SK-N-SH (cell line): Measurements from ENCODE around the gene SHQ1. TPM values are rescaled to one million over a fixed set of nuclear protein-coding genes. Genes with fewer than 3 reads are reported as not detected.

Experiments used
- CTCF ChIA-PET: fragments of 300-600, 350-600 bp; formaldehyde crosslinking; extraction: SDS; loops from one replicate; lab custom pipeline; 2021; lab: Yijun Ruan, JAX
- POLR2A ChIA-PET: fragments of 350-600 bp; sonication (Branson Sonifier 250); formaldehyde crosslinking; extraction: SDS; loops from one replicate; lab custom pipeline; 2020; ENCODE audit warnings: antibody characterized with exemption, inconsistent platforms; lab: Yijun Ruan, JAX
- DNase-seq: peaks from one replicate; pipeline ENCODE4 v3.0.0; 2012
- H2AFZ ChIP-seq: fragments of 200-600 bp; sonication (generic); 2 replicates; pipeline ENCODE4 v1.8.1; 2016; ENCODE audit warnings: antibody characterized with exemption, mild to moderate bottlenecking, low read depth
- H3F3A ChIP-seq: fragments of 200-600 bp; sonication (generic); replicated peaks from 2 replicates; pipeline ENCODE3; 2016; ENCODE audit warnings: antibody characterized with exemption, mild to moderate bottlenecking; ENCODE audit not compliant: insufficient read depth
- H3K27ac ChIP-seq, 2 experiments: fragments of 200-500 bp in 1 of 2; fragments of 200-600 bp in 1 of 2; sonication (Bioruptor generic) in 1 of 2; sonication (generic), shearing (Covaris generic) in 1 of 2; 2 replicates each; pipeline versions ENCODE4 v1.5.1 to v1.6.1; 2014 to 2016; ENCODE audit warnings: low read depth in 2 of 2, inconsistent platforms in 1 of 2, low read length in 1 of 2, mild to moderate bottlenecking in 1 of 2, mixed read lengths in 1 of 2
- H3K27me3 ChIP-seq: fragments of 200-600 bp; sonication (generic), shearing (Covaris generic); 2 replicates; pipeline ENCODE4 v1.6.1; 2016; ENCODE audit warnings: mixed run types; ENCODE audit not compliant: insufficient read depth
- H3K36me3 ChIP-seq, 2 experiments: fragments of 200-500 bp in 1 of 2; fragments of 200-600 bp in 1 of 2; sonication (Bioruptor generic) in 1 of 2; sonication (generic) in 1 of 2; replicated peaks in 1 of 2; 2 replicates each; pipeline versions ENCODE3 to v1.5.1; 2014 to 2016; ENCODE audit warnings: low read length in 1 of 2, mild to moderate bottlenecking in 1 of 2; ENCODE audit not compliant: insufficient read depth in 2 of 2, control insufficient read depth in 1 of 2
- H3K4me1 ChIP-seq, 2 experiments: fragments of 200-500 bp in 1 of 2; fragments of 200-600 bp in 1 of 2; sonication (Bioruptor generic) in 1 of 2; sonication (generic), shearing (Covaris generic) in 1 of 2; 2 replicates each; pipeline versions ENCODE4 v1.5.1 to v1.6.1; 2014 to 2016; ENCODE audit warnings: low read depth in 1 of 2, low read length in 1 of 2, mixed run types in 1 of 2; ENCODE audit not compliant: insufficient read depth in 2 of 2, control insufficient read depth in 1 of 2
- H3K4me2 ChIP-seq: fragments of 200-600 bp; sonication (generic), shearing (Covaris generic); 2 replicates; pipeline ENCODE4 v1.6.1; 2017; ENCODE audit warnings: mixed run types
- H3K4me3 ChIP-seq, 2 experiments: fragments of 200-500 bp in 1 of 2; fragments of 200-600 bp in 1 of 2; sonication (Bioruptor generic) in 1 of 2; sonication (generic), shearing (Covaris generic) in 1 of 2; 2 replicates each; pipeline versions ENCODE4 v1.5.1 to v1.8.1; 2014 to 2016; ENCODE audit warnings: low read depth in 2 of 2, inconsistent platforms in 1 of 2, low read length in 1 of 2, mild to moderate bottlenecking in 1 of 2, mixed read lengths in 1 of 2, moderate library complexity in 1 of 2
- H3K79me2 ChIP-seq: fragments of 200-600 bp; sonication (generic); 2 replicates; pipeline ENCODE4 v1.8.1; 2017; ENCODE audit warnings: mild to moderate bottlenecking; ENCODE audit not compliant: insufficient read depth
- H3K9ac ChIP-seq: fragments of 200-600 bp; sonication (generic); 2 replicates; pipeline ENCODE4 v1.6.1; 2017; ENCODE audit warnings: mixed run types
- H3K9me2 ChIP-seq: fragments of 200-600 bp; sonication (generic); 2 replicates; pipeline ENCODE4 v1.6.1; 2017; ENCODE audit warnings: mixed run types
- H3K9me3 ChIP-seq: fragments of 200-600 bp; sonication (generic); 2 replicates; pipeline ENCODE4 v1.6.1; 2017; ENCODE audit warnings: mixed run types, mild to moderate bottlenecking, moderate library complexity
- H4K20me1 ChIP-seq: fragments of 200-600 bp; sonication (generic); 2 replicates; pipeline ENCODE4 v1.6.1; 2017; ENCODE audit warnings: mild to moderate bottlenecking, mixed run types; ENCODE audit not compliant: insufficient read depth
- EZH2phosphoT487 ChIP-seq: fragments of 200-600 bp; sonication (generic); IDR thresholded peaks from 2 replicates; pipeline ENCODE4 v1.6.1; 2017; ENCODE audit warnings: low read depth, mixed run types, mild to moderate bottlenecking, antibody characterized with exemption, moderate library complexity, borderline replicate concordance
- JUND ChIP-seq: IDR thresholded peaks from 2 replicates; pipeline ENCODE4 v1.4.0; 2012
- MEF2A ChIP-seq: IDR thresholded peaks from 2 replicates; pipeline ENCODE4 v1.4.0; 2012; ENCODE audit warnings: low read depth, borderline replicate concordance
- MXI1 ChIP-seq: IDR thresholded peaks from 2 replicates; pipeline ENCODE4 v1.6.1; 2012; ENCODE audit warnings: mild to moderate bottlenecking, low read depth, low read length, improper control_type of control experiment
- NFIC ChIP-seq: IDR thresholded peaks from 2 replicates; pipeline ENCODE4 v1.4.0; 2012; ENCODE audit warnings: borderline replicate concordance
- POLR2AphosphoS5 ChIP-seq: IDR thresholded peaks from 2 replicates; pipeline ENCODE4 v1.6.1; 2012; ENCODE audit warnings: low read depth, low read length
- RFX5 ChIP-seq: IDR thresholded peaks from 2 replicates; pipeline ENCODE4 v1.6.1; 2012; ENCODE audit warnings: mild to moderate bottlenecking, improper control_type of control experiment, low read length
- SIN3A ChIP-seq: IDR thresholded peaks from 2 replicates; pipeline ENCODE4 v1.6.1; 2012; ENCODE audit warnings: low read depth, mild to moderate bottlenecking, low read length, moderate library complexity, borderline replicate concordance
- SMC3 ChIP-seq: IDR thresholded peaks from 2 replicates; pipeline ENCODE4 v1.6.1; 2012; ENCODE audit warnings: low read depth, low read length, improper control_type of control experiment
- TCF12 ChIP-seq: IDR thresholded peaks from 2 replicates; pipeline ENCODE4 v1.4.0; 2012
- WGBS: methylation state at CpG from one replicate; pipeline ENCODE4 v1.1.6; 2017; ENCODE audit warnings: low lambda C conversion rate; 5-methylcytosine and 5-hydroxymethylcytosine counted together
- polyA plus RNA-seq, 3 experiments: library from polyadenylated mRNA; depleted of rRNA; stranded (reverse); fragments of >200 nt; gene quantifications; 2 replicates each; pipeline ENCODE4 v1.2.3, GENCODE V29; 2012
- TF ChIP-seq, protein P1 (sequence below): IDR thresholded peaks from 2 replicates; pipeline ENCODE4 v1.4.0; 2012; ENCODE audit warnings: low read depth
- TF ChIP-seq, protein P2 (sequence below): fragments of 150-350 bp; IDR thresholded peaks from 2 replicates; pipeline ENCODE4 v1.6.1; 2016; ENCODE audit warnings: mild to moderate bottlenecking, low read depth, low read length
- TF ChIP-seq, protein P3 (sequence below): fragments of 200-600 bp; sonication (generic); IDR thresholded peaks from 2 replicates; pipeline ENCODE4 v1.6.1; 2017; ENCODE audit warnings: antibody characterized with exemption, mild to moderate bottlenecking, moderate library complexity
- TF ChIP-seq, protein P4 (sequence below): IDR thresholded peaks from 2 replicates; pipeline ENCODE4 v1.4.0; 2012; ENCODE audit warnings: low read depth, borderline replicate concordance

SHQ1 gene
- polyA plus RNA-seq, 1 of the 3 experiments (the other 2 are of a cell fraction): 10.5 TPM

DNA sequence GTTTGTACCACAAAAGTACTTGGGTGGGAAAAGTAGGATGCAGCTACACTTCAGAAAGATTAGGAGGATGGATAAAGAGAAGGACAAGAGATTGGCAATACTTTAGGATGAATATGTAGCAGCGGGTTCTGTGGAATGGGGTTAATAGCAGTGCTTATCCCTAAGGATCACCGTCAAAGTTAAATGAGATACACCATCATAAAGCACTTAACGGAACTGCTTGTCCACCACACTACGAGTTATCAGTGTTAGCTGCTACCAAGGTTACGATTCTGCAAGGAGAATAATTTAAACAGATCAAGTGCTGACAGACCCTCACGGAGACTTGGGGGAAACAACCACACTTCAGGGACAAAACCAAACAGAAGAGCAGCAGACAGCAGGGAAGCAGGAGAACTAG is 963 bp downstream of the SHQ1 start:
- Histone ChIP-seq H3K4me2 (peak overlapping the region; percentile 97), H3K36me3 (peaks cover 1 to 3% of the 10 kb centered on the region in 2 experiments), H4K20me1 (peaks cover 10% of the 10 kb centered on the region; the same call in 1 of the 2 replicates), H3K4me1 (peaks cover 8 to 12% of the 10 kb centered on the region in 2 experiments; a peak in 3 of 4 replicates), H3K9me3 (no peaks in the 10 kb centered on the region), H3K9me2 (no peaks in the 10 kb centered on the region), H3K27me3 (no peaks in the 10 kb centered on the region), H3K79me2 (peaks cover 51% of the 10 kb centered on the region), H2AFZ (peak overlapping the region; percentile 89; the same call in 1 of the 2 replicates), H3F3A (peaks cover 12% of the 10 kb centered on the region), H3K4me3 (peak overlapping the region; percentile 94 to 97), H3K27ac (peak overlapping the region in 1 of 2 experiments; percentile 77; a peak in 1 of 4 replicates), H3K9ac (peak overlapping the region; percentile 77)
- ChIA-PET CTCF (interaction anchor here (1.3 to 2.0 kb wide), 4 partner anchors 25 to 972 kb away, joined by 5 to 8 read pairs (median 6); no protein-coding TSS in a partner anchor), POLR2A (no interaction called here)
- TF ChIP-seq, protein P1, sequence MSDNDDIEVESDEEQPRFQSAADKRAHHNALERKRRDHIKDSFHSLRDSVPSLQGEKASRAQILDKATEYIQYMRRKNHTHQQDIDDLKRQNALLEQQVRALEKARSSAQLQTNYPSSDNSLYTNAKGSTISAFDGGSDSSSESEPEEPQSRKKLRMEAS: no peak
- TF ChIP-seq JUND (no peak), POLR2AphosphoS5 (no peak), SMC3 (no peak), EZH2phosphoT487 (no peak), MXI1 (no peak), SIN3A (no peak), NFIC (no peak), TCF12 (no peak), RFX5 (no peak), MEF2A (no peak)
- TF ChIP-seq, protein P2, sequence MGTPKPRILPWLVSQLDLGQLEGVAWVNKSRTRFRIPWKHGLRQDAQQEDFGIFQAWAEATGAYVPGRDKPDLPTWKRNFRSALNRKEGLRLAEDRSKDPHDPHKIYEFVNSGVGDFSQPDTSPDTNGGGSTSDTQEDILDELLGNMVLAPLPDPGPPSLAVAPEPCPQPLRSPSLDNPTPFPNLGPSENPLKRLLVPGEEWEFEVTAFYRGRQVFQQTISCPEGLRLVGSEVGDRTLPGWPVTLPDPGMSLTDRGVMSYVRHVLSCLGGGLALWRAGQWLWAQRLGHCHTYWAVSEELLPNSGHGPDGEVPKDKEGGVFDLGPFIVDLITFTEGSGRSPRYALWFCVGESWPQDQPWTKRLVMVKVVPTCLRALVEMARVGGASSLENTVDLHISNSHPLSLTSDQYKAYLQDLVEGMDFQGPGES: no peak
- TF ChIP-seq, protein P3, sequence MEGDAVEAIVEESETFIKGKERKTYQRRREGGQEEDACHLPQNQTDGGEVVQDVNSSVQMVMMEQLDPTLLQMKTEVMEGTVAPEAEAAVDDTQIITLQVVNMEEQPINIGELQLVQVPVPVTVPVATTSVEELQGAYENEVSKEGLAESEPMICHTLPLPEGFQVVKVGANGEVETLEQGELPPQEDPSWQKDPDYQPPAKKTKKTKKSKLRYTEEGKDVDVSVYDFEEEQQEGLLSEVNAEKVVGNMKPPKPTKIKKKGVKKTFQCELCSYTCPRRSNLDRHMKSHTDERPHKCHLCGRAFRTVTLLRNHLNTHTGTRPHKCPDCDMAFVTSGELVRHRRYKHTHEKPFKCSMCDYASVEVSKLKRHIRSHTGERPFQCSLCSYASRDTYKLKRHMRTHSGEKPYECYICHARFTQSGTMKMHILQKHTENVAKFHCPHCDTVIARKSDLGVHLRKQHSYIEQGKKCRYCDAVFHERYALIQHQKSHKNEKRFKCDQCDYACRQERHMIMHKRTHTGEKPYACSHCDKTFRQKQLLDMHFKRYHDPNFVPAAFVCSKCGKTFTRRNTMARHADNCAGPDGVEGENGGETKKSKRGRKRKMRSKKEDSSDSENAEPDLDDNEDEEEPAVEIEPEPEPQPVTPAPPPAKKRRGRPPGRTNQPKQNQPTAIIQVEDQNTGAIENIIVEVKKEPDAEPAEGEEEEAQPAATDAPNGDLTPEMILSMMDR: no peak
- TF ChIP-seq, protein P4, sequence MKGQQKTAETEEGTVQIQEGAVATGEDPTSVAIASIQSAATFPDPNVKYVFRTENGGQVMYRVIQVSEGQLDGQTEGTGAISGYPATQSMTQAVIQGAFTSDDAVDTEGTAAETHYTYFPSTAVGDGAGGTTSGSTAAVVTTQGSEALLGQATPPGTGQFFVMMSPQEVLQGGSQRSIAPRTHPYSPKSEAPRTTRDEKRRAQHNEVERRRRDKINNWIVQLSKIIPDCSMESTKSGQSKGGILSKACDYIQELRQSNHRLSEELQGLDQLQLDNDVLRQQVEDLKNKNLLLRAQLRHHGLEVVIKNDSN: no peak
- WGBS: 3% methylated on average over 6 of the region's 6 CpGs
- DNase-seq: peak; percentile 24
